ENCODE results near the gene HOTAIR. TPM values are rescaled to one million over a fixed set of nuclear protein-coding genes. Genes with fewer than 3 reads are reported as not detected.

Gene HOTAIR
- polyA plus RNA-seq, 3 donors, result not detected

GRCh38 chr12:53985994-53986685, 11.4 kb upstream of the HOTAIR start:
- Histone ChIP-seq H4K20me1 (ENCODE audit: insufficient read depth, low read length) (no peaks in the 10 kb centered on the region), H3K9ac (ENCODE audit: insufficient read depth, low read length, poor library complexity, severe bottlenecking) (no peak overlapping the region), H3K27ac (ENCODE audit: low read depth in 1 of 2, low read length in 2 of 2) (no peak overlapping the region), H3K36me3 (replicated peaks in 1 of 2; ENCODE audit: control insufficient read depth in 1 of 2, insufficient read depth in 2 of 2, low read length in 2 of 2) (no peaks in the 10 kb centered on the region), H3K4me2 (replicated peaks; ENCODE audit: extremely low read depth, low read length, poor library complexity, severe bottlenecking) (peak overlapping the region; percentile 37), H3K4me1 (ENCODE audit: control insufficient read depth in 1 of 2, insufficient read depth in 2 of 2, low read length in 2 of 2) (peaks cover 30 to 36% of the 10 kb centered on the region in 2 donors), H3K4me3 (replicated peaks in 1 of 3; ENCODE audit: low read depth in 2 of 3, low read length in 3 of 3) (peak overlapping the region in 1 of 3 experiments; percentile 45), H3K79me2 (ENCODE audit: insufficient read depth, low read length) (no peaks in the 10 kb centered on the region), H2AFZ (ENCODE audit: insufficient read depth, low read depth, low read length, poor library complexity, severe bottlenecking) (no peak overlapping the region), H3K9me3 (replicated peaks in 1 of 2; ENCODE audit: control insufficient read depth in 1 of 2, insufficient read depth in 1 of 2, low read length in 2 of 2) (peaks cover 47 to 85% of the 10 kb centered on the region in 2 donors), H3K27me3 (ENCODE audit: control insufficient read depth in 2 of 2, insufficient read depth in 2 of 2, low read length in 2 of 2) (peaks cover 91 to 100% of the 10 kb centered on the region in 2 donors)
- intact Hi-C loops (cut with micrococcal nuclease), result loop anchor here in 1 of 2 donors (10.0 kb wide), 1 partner anchor 291 kb away; no protein-coding TSS in a partner anchor
- 3% methylated on average over 46 of the region's 50 CpGs for WGBS (ENCODE audit: insufficient coverage)
- peaks cover 8 to 36% of the 10 kb centered on the region in 2 donors for H3K36me3 Mint-ChIP-seq
- peaks cover 98 to 100% (median 100%) of the 10 kb centered on the region in 3 donors for H3K27me3 Mint-ChIP-seq (ENCODE audit: low read depth in 3 of 3)
- no peak for TF ChIP-seq CTCF (IDR thresholded peaks at IDR 0.05)
- peaks cover 42% of the 10 kb centered on the region for H3K4me1 Mint-ChIP-seq
- H3K27ac Mint-ChIP-seq, result no peak overlapping the region
- no peak for DNase-seq
- H3K4me3 Mint-ChIP-seq, result peak overlapping the region in 1 of 2 donors; percentile 83
- H3K9me3 Mint-ChIP-seq, result peaks cover 17 to 80% (median 60%) of the 10 kb centered on the region in 7 donors

DNA sequence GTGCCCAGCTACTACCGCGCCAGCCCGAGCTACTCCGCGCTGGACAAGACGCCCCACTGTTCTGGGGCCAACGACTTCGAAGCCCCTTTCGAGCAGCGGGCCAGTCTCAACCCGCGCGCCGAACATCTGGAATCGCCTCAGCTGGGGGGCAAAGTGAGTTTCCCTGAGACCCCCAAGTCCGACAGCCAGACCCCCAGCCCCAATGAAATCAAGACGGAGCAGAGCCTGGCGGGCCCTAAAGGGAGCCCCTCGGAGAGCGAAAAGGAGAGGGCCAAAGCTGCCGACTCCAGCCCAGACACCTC, 10.9 kb upstream of the HOTAIR start:
- WGBS (ENCODE audit: insufficient coverage), result 9% methylated on average over 20 of the region's 21 CpGs

More for the DNA sequence above, 10.9 kb upstream of the HOTAIR start:
- H4K20me1 ChIP-seq (ENCODE audit: insufficient read depth, low read length), result no peaks in the 10 kb centered on the region
- Mint-ChIP-seq H3K4me3 (peak overlapping the region in 1 of 2 donors; percentile 83), H3K9me3 (peaks cover 17 to 77% (median 58%) of the 10 kb centered on the region in 7 donors), H3K36me3 (peaks cover 8 to 36% of the 10 kb centered on the region in 2 donors), H3K27ac (no peak overlapping the region), H3K4me1 (peaks cover 42% of the 10 kb centered on the region), H3K27me3 (ENCODE audit: low read depth in 3 of 3) (peaks cover 98 to 100% (median 100%) of the 10 kb centered on the region in 3 donors)
- H3K9ac ChIP-seq (ENCODE audit: insufficient read depth, low read length, poor library complexity, severe bottlenecking), result no peak overlapping the region
- H3K9me3 ChIP-seq (replicated peaks in 1 of 2; ENCODE audit: control insufficient read depth in 1 of 2, insufficient read depth in 1 of 2, low read length in 2 of 2), result peaks cover 47 to 85% of the 10 kb centered on the region in 2 donors
- DNase-seq, result no peak
- H3K27me3 ChIP-seq (ENCODE audit: control insufficient read depth in 2 of 2, insufficient read depth in 2 of 2, low read length in 2 of 2), result peaks cover 92 to 100% of the 10 kb centered on the region in 2 donors
- peaks cover 30 to 36% of the 10 kb centered on the region in 2 donors for H3K4me1 ChIP-seq (ENCODE audit: control insufficient read depth in 1 of 2, insufficient read depth in 2 of 2, low read length in 2 of 2)
- TF ChIP-seq CTCF (IDR thresholded peaks at IDR 0.05), result no peak
- no peak overlapping the region for H2AFZ ChIP-seq (ENCODE audit: insufficient read depth, low read depth, low read length, poor library complexity, severe bottlenecking)
- peak overlapping the region in 1 of 3 experiments; percentile 45 for H3K4me3 ChIP-seq (replicated peaks in 1 of 3; ENCODE audit: low read depth in 2 of 3, low read length in 3 of 3)
- peak overlapping the region; percentile 37 for H3K4me2 ChIP-seq (replicated peaks; ENCODE audit: extremely low read depth, low read length, poor library complexity, severe bottlenecking)
- H3K79me2 ChIP-seq (ENCODE audit: insufficient read depth, low read length), result no peaks in the 10 kb centered on the region
- H3K27ac ChIP-seq (ENCODE audit: low read depth in 1 of 2, low read length in 2 of 2), result no peak overlapping the region
- no peaks in the 10 kb centered on the region for H3K36me3 ChIP-seq (replicated peaks in 1 of 2; ENCODE audit: control insufficient read depth in 1 of 2, insufficient read depth in 2 of 2, low read length in 2 of 2)
- intact Hi-C loops (cut with micrococcal nuclease), result loop anchor here in 1 of 2 donors (10.0 kb wide), 1 partner anchor 291 kb away; no protein-coding TSS in a partner anchor
